Liver (tissue), 3 donors: ENCODE results near the gene GATA1.

ENCODE experiments used
- ATF3 ChIP-seq: IDR thresholded peaks from 2 replicates; pipeline ENCODE4 v1.6.1; 2016; ENCODE audit warnings: antibody characterized with exemption
- CTCF ChIP-seq: fragments of 150-350 bp; IDR thresholded peaks from 2 replicates; pipeline ENCODE4 v1.5.1; 2017; ENCODE audit warnings: improper control_type of control experiment, low read depth, low read length; ENCODE audit not compliant: missing input control
- EGR1 ChIP-seq, 2 donors: IDR thresholded peaks; 2 replicates each; pipeline ENCODE4 v1.6.1; 2016 to 2018; ENCODE audit warnings: antibody characterized with exemption in 2 of 2, low read depth in 2 of 2
- GABPA ChIP-seq, 2 donors: IDR thresholded peaks in 1 of 2; conservative IDR thresholded peaks in 1 of 2; 2 replicates each; pipeline ENCODE4 v1.6.1; 2016; ENCODE audit warnings: antibody characterized with exemption in 2 of 2, mild to moderate bottlenecking in 1 of 2, moderate library complexity in 1 of 2
- RAD21 ChIP-seq, 2 donors: IDR thresholded peaks; 2 replicates each; pipeline ENCODE4 v1.6.1; 2016; ENCODE audit warnings: antibody characterized with exemption in 2 of 2, mild to moderate bottlenecking in 2 of 2
- REST ChIP-seq: IDR thresholded peaks from 2 replicates; pipeline ENCODE4 v1.6.1; 2016; ENCODE audit warnings: antibody characterized with exemption, mild to moderate bottlenecking
- RXRA ChIP-seq, 2 donors: IDR thresholded peaks; 2 replicates each; pipeline ENCODE4 v1.6.1; 2017 to 2018; ENCODE audit warnings: antibody characterized with exemption in 2 of 2, mild to moderate bottlenecking in 1 of 2
- SP1 ChIP-seq: IDR thresholded peaks from 2 replicates; pipeline ENCODE4 v1.6.1; 2018; ENCODE audit warnings: antibody characterized with exemption, mild to moderate bottlenecking
- TAF1 ChIP-seq: conservative IDR thresholded peaks from 2 replicates; pipeline ENCODE4 v1.6.1; 2016; ENCODE audit warnings: antibody characterized with exemption, mild to moderate bottlenecking
- YY1 ChIP-seq: IDR thresholded peaks from 2 replicates; pipeline ENCODE4 v1.6.1; 2016; ENCODE audit warnings: antibody characterized with exemption, mild to moderate bottlenecking
- ZBTB33 ChIP-seq: IDR thresholded peaks from 2 replicates; pipeline ENCODE4 v1.6.1; 2016; ENCODE audit warnings: antibody characterized with exemption
- donor health status: healthy.
- donor health status: healthy.

GRCh38 chrX:48736878-48737212 is 49.5 kb upstream of the GATA1 start:
- no peak for TF ChIP-seq CTCF
- TF ChIP-seq REST, result no peak
- TF ChIP-seq SP1, result no peak
- TF ChIP-seq ZBTB33, result no peak
- TF ChIP-seq RAD21 (IDR thresholded peaks at IDR 0.05), result no peak
- TF ChIP-seq GABPA (IDR thresholded peaks at IDR 0.05 in 1 of 2, conservative IDR thresholded peaks at IDR 0.05 in 1 of 2), result no peak
- no peak for TF ChIP-seq YY1
- TF ChIP-seq ATF3, result no peak
- TF ChIP-seq TAF1, result no peak
- TF ChIP-seq EGR1 (IDR thresholded peaks at IDR 0.05; ENCODE audit: low read depth in 2 of 2), result no peak
- no peak for TF ChIP-seq RXRA (IDR thresholded peaks at IDR 0.05)
